ENCODE measurements around the gene SLC22A23. TPM values are rescaled to one million over a fixed set of nuclear protein-coding genes. Genes with fewer than 3 reads are reported as not detected.

SLC22A23 gene
- total and polyA plus RNA-seq, 4 donors = 4.9 to 45.4 (median 19.7) TPM

- no peak for TF ChIP-seq RAD21 (IDR thresholded peaks at IDR 0.05)
- no peak for TF ChIP-seq TAF1 (conservative IDR thresholded peaks at IDR 0.05)
Measured at GRCh38 chr6:3381233-3381921, 75.5 kb downstream of the SLC22A23 start (continued).

- WGBS = 42% methylated on average over 11 of the region's 11 CpGs
- H3K27me3 ChIP-seq (ENCODE audit: control insufficient read depth in 4 of 4, insufficient read depth in 4 of 4, low read length in 3 of 4) = no peaks in the 10 kb centered on the region
- no peak overlapping the region for H3K9ac ChIP-seq (ENCODE audit: low read depth in 1 of 2, low read length in 2 of 2)
- H3K4me1 ChIP-seq (ENCODE audit: control insufficient read depth in 4 of 4, insufficient read depth in 4 of 4, low read length in 3 of 4) = peaks cover 16 to 78% (median 55%) of the 10 kb centered on the region in 4 donors
- TF ChIP-seq REST (IDR thresholded peaks at IDR 0.05) (peak; percentile 23), SP1 (IDR thresholded peaks at IDR 0.05) (peak; percentile 72), ZBTB33 (IDR thresholded peaks at IDR 0.05) (peak; percentile 61), EGR1 (IDR thresholded peaks at IDR 0.05; ENCODE audit: low read depth in 2 of 2) (peak in 1 of 2 donors; percentile 74), NR2F2 (IDR thresholded peaks at IDR 0.05) (no peak), RXRA (IDR thresholded peaks at IDR 0.05) (peak; percentile 28 to 72), TAF1 (conservative IDR thresholded peaks at IDR 0.05) (peak; percentile 24), MAX (IDR thresholded peaks at IDR 0.05) (peak; percentile 81), FOXA2 (IDR thresholded peaks at IDR 0.05) (peak; percentile 96), GABPA (IDR thresholded peaks at IDR 0.05 in 1 of 2, conservative IDR thresholded peaks at IDR 0.05 in 1 of 2) (peak in 1 of 2 donors; percentile 47), HNF4G (IDR thresholded peaks at IDR 0.05) (peak; percentile 34), CTCF (IDR thresholded peaks at IDR 0.05; ENCODE audit: low read depth, low read length, missing input control) (no peak), YY1 (IDR thresholded peaks at IDR 0.05) (peak; percentile 83), HNF4A (conservative IDR thresholded peaks at IDR 0.05) (peak; percentile 78 to 89), ATF3 (IDR thresholded peaks at IDR 0.05) (no peak), RAD21 (IDR thresholded peaks at IDR 0.05) (no peak), JUND (IDR thresholded peaks at IDR 0.05) (peak in 1 of 2 donors; percentile 58), FOXA1 (IDR thresholded peaks at IDR 0.05) (peak; percentile 88)
- H3K4me3 ChIP-seq (ENCODE audit: low read depth in 1 of 3, low read length in 3 of 3) = no peak overlapping the region
- H3K9me3 ChIP-seq (ENCODE audit: control insufficient read depth in 4 of 4, low read length in 3 of 4) = no peaks in the 10 kb centered on the region
- H3K27ac ChIP-seq (ENCODE audit: low read depth in 1 of 2, low read length in 2 of 2) = peak overlapping the region; percentile 37 to 47
- no peaks in the 10 kb centered on the region for H3K36me3 ChIP-seq (ENCODE audit: control insufficient read depth in 4 of 4, insufficient read depth in 3 of 4, low read depth in 1 of 4, low read length in 3 of 4)
- DNase-seq (ENCODE audit: low spot score) = no peak
Measured at GRCh38 chr6:3380344-3381232, 76.3 kb downstream of the SLC22A23 start.
